HepG2 (cell line): ENCODE measurements around the gene SNX12. TPM values are rescaled to one million over a fixed set of nuclear protein-coding genes. Genes with fewer than 3 reads are reported as not detected.

Source experiments
- ARNTL ChIP-seq: sonication (generic); formaldehyde crosslinking; IDR thresholded peaks from 2 replicates; pipeline ENCODE4 v1.4.0; 2020; ENCODE audit warnings: mild to moderate bottlenecking, missing genetic modification reagents
- EP300 ChIP-seq, 3 experiments: sonication (generic) in 1 of 3; formaldehyde crosslinking in 1 of 3; IDR thresholded peaks; 2 replicates each; pipeline versions ENCODE4 v1.5.1 to v1.6.1; 2011 to 2020; ENCODE audit warnings: low read depth in 2 of 3, low read length in 2 of 3, borderline replicate concordance in 1 of 3, improper control_type of control experiment in 1 of 3, mild to moderate bottlenecking in 1 of 3, missing genetic modification reagents in 1 of 3, moderate library complexity in 1 of 3
- KAT2B ChIP-seq: fragments of 150-350 bp; IDR thresholded peaks from 2 replicates; pipeline ENCODE4 v1.6.1; 2014; ENCODE audit warnings: low read depth, low read length, borderline replicate concordance
- KDM2A ChIP-seq: sonication (generic); formaldehyde crosslinking; IDR thresholded peaks from 2 replicates; pipeline ENCODE4 v1.4.0; 2020; ENCODE audit warnings: low read depth, missing genetic modification reagents, borderline replicate concordance
- MAFG ChIP-seq: sonication (generic); formaldehyde crosslinking; IDR thresholded peaks from 2 replicates; pipeline ENCODE4 v1.5.1; 2020; ENCODE audit warnings: mild to moderate bottlenecking, missing genetic modification reagents
- NKX3-1 ChIP-seq: sonication (generic); formaldehyde crosslinking; IDR thresholded peaks from 2 replicates; pipeline ENCODE4 v1.5.0; 2020; ENCODE audit warnings: missing genetic modification reagents
- RELA ChIP-seq: sonication (generic); formaldehyde crosslinking; IDR thresholded peaks from 2 replicates; pipeline ENCODE4 v1.4.0; 2020; ENCODE audit warnings: missing genetic modification reagents
- SOX5 ChIP-seq: IDR thresholded peaks from 2 replicates; pipeline ENCODE4 v1.6.1; 2016; ENCODE audit warnings: borderline replicate concordance
- ZBTB25 ChIP-seq: IDR thresholded peaks from 2 replicates; pipeline ENCODE4 v1.6.1; 2018; ENCODE audit warnings: missing genetic modification reagents
- ZHX2 ChIP-seq, 2 experiments: sonication (generic) in 1 of 2; formaldehyde crosslinking in 1 of 2; IDR thresholded peaks; 2 replicates each; pipeline versions ENCODE4 v1.6.1 to v1.9.0; 2014 to 2022; ENCODE audit warnings: antibody characterized with exemption in 1 of 2, borderline replicate concordance in 1 of 2, inconsistent platforms in 1 of 2, low read depth in 1 of 2, missing genetic modification reagents in 1 of 2
- ZNF230 ChIP-seq: sonication (generic); formaldehyde crosslinking; IDR thresholded peaks from 2 replicates; pipeline ENCODE4 v1.4.0; 2020; ENCODE audit warnings: mild to moderate bottlenecking, missing genetic modification reagents
- ZNF746 ChIP-seq: sonication (generic); formaldehyde crosslinking; IDR thresholded peaks from 2 replicates; pipeline ENCODE4 v1.8.0; 2022; ENCODE audit warnings: mild to moderate bottlenecking, missing genetic modification reagents
- polyA plus RNA-seq, 8 experiments: library from polyadenylated mRNA; depleted of rRNA in 3 of 8; stranded (reverse) in 7 of 8; unstranded in 1 of 8; fragments of >200 nt; fragmentation: Illumina TruSeq in 4 of 8; extraction: Trizol in 4 of 8; gene quantifications; 2 replicates each; pipeline versions ENCODE4 v1.2.1 to v1.2.3, GENCODE V29; 2011 to 2016; ENCODE audit warnings: low read depth in 4 of 8, missing spikeins in 1 of 8, mixed read lengths in 1 of 8; ENCODE audit not compliant: insufficient read depth in 1 of 8
- total RNA-seq, 5 experiments: library from RNA; depleted of rRNA; stranded (reverse); fragments of >200 nt; fragmentation: Illumina TruSeq; extraction: Trizol; gene quantifications; 2 replicates each; pipeline ENCODE4 v1.2.3, GENCODE V29; 2016; ENCODE audit warnings: low read depth in 1 of 5
- TF ChIP-seq, protein P1 (sequence below): sonication (generic); formaldehyde crosslinking; IDR thresholded peaks from 2 replicates; pipeline ENCODE4 v1.4.0; 2020; ENCODE audit warnings: missing genetic modification reagents, borderline replicate concordance
- TF ChIP-seq, protein P2 (sequence below): sonication (generic); formaldehyde crosslinking; IDR thresholded peaks from 2 replicates; pipeline ENCODE4 v1.5.1; 2020; ENCODE audit warnings: mild to moderate bottlenecking, missing genetic modification reagents

SNX12 gene
- total and polyA plus RNA-seq, 2 of the 13 experiments (the other 11 are each of a cell fraction or from before 2014, with no cell fraction given): 30.3 to 42.2 TPM

- TF ChIP-seq NKX3-1 (no peak), KAT2B (no peak), SOX5 (peak; percentile 33; the same call in 1 of the 2 replicates), EP300 (IDR thresholded peaks at IDR 0.05; ENCODE audit: low read depth in 2 of 2, low read length in 2 of 2) (peak in 1 of 2 experiments; percentile 49; a peak in 1 of 4 replicates), EP300 (CRISPR knock-in tag; IDR thresholded peaks at IDR 0.05; ENCODE audit: borderline replicate concordance) (no peak), RELA (CRISPR knock-in tag) (no peak), ZHX2 (IDR thresholded peaks at IDR 0.05; ENCODE audit: low read depth) (0 out of 2 replicates have a peak, but pooled peaks have one; percentile 63), ZHX2 (CRISPR knock-in tag; IDR thresholded peaks at IDR 0.05; ENCODE audit: borderline replicate concordance) (no peak), KDM2A (CRISPR knock-in tag) (peak; percentile 33; the same call in 1 of the 2 replicates), ARNTL (peak; percentile 63; the same call in 1 of the 2 replicates), ZNF230 (CRISPR knock-in tag) (no peak), ZBTB25 (CRISPR knock-in tag) (0 out of 2 replicates have a peak, but pooled peaks have one; percentile 25), MAFG (CRISPR knock-in tag) (no peak), ZNF746 (CRISPR knock-in tag) (no peak)
- TF ChIP-seq, protein P1, sequence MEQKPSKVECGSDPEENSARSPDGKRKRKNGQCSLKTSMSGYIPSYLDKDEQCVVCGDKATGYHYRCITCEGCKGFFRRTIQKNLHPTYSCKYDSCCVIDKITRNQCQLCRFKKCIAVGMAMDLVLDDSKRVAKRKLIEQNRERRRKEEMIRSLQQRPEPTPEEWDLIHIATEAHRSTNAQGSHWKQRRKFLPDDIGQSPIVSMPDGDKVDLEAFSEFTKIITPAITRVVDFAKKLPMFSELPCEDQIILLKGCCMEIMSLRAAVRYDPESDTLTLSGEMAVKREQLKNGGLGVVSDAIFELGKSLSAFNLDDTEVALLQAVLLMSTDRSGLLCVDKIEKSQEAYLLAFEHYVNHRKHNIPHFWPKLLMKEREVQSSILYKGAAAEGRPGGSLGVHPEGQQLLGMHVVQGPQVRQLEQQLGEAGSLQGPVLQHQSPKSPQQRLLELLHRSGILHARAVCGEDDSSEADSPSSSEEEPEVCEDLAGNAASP: no peak
- TF ChIP-seq, protein P2, sequence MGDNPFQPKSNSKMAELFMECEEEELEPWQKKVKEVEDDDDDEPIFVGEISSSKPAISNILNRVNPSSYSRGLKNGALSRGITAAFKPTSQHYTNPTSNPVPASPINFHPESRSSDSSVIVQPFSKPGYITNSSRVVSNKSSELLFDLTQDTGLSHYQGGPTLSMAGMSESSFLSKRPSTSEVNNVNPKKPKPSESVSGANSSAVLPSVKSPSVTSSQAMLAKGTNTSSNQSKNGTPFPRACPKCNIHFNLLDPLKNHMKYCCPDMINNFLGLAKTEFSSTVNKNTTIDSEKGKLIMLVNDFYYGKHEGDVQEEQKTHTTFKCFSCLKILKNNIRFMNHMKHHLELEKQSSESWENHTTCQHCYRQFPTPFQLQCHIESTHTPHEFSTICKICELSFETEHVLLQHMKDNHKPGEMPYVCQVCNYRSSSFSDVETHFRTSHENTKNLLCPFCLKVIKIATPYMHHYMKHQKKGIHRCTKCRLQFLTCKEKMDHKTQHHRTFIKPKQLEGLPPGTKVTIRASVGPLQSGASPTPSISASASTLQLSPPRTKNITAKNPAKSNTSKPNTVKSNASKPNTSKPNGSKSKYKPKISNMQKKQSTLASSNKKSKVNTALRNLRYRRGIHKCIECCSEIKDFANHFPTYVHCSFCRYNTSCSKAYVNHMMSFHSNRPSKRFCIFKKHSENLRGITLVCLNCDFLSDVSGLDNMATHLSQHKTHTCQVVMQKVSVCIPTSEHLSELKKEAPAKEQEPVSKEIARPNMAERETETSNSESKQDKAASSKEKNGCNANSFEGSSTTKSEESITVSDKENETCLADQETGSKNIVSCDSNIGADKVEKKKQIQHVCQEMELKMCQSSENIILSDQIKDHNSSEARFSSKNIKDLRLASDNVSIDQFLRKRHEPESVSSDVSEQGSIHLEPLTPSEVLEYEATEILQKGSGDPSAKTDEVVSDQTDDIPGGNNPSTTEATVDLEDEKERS (CRISPR knock-in tag): no peak
Measured at GRCh38 chrX:71068044-71068918, at the start of gene SNX12 (continued).
